Lower leg skin (tissue), 4 donors: Measurements from ENCODE around the gene GNAZ. TPM values are rescaled to one million over a fixed set of nuclear protein-coding genes. Genes with fewer than 3 reads are reported as not detected.

Source experiments
- DNase-seq, 2 donors: peaks; one replicate each; pipeline ENCODE4 v3.0.0-alpha.2; 2019; ENCODE audit warnings: low spot score in 2 of 2
- H3K4me3 ChIP-seq: fragments of 200-600 bp; sonication (generic); 2 replicates; pipeline ENCODE4 v1.5.1; 2017; ENCODE audit warnings: mild to moderate bottlenecking, low read depth; ENCODE audit not compliant: poor library complexity, severe bottlenecking
- POLR2A ChIP-seq, 2 donors: fragments of 450-650 bp; IDR thresholded peaks; one replicate each; pipeline ENCODE4 v1.6.1; 2016 to 2017; ENCODE audit warnings: antibody characterized with exemption in 2 of 2, mild to moderate bottlenecking in 1 of 2, moderate library complexity in 1 of 2
- WGBS, 2 donors: methylation state at CpG; one replicate each; pipeline ENCODE4 v1.1.5; 2018; 5-methylcytosine and 5-hydroxymethylcytosine counted together
- intact Hi-C: fragments of 100-400 bp; cut with DNase I; formaldehyde crosslinking; loops from one replicate; pipeline ENCODE4 v1.15.0; 2023; ENCODE audit warnings: low total_unique reads
- total RNA-seq, 4 donors: library from RNA; depleted of rRNA; stranded (reverse); fragments of >200 nt; gene quantifications; one replicate each; pipeline ENCODE4 v1.1.0, GENCODE V29; 2016
- TF ChIP-seq, protein P1 (sequence below), 3 donors: fragments of 450-650 bp; IDR thresholded peaks; one replicate each; pipeline ENCODE4 v1.5.1; 2016; ENCODE audit warnings: antibody characterized with exemption in 3 of 3, mild to moderate bottlenecking in 3 of 3, moderate library complexity in 2 of 3

Gene GNAZ
- total RNA-seq, 4 donors from 2014 or later: 1.5 to 3.6 (median 2.0) TPM

DNA sequence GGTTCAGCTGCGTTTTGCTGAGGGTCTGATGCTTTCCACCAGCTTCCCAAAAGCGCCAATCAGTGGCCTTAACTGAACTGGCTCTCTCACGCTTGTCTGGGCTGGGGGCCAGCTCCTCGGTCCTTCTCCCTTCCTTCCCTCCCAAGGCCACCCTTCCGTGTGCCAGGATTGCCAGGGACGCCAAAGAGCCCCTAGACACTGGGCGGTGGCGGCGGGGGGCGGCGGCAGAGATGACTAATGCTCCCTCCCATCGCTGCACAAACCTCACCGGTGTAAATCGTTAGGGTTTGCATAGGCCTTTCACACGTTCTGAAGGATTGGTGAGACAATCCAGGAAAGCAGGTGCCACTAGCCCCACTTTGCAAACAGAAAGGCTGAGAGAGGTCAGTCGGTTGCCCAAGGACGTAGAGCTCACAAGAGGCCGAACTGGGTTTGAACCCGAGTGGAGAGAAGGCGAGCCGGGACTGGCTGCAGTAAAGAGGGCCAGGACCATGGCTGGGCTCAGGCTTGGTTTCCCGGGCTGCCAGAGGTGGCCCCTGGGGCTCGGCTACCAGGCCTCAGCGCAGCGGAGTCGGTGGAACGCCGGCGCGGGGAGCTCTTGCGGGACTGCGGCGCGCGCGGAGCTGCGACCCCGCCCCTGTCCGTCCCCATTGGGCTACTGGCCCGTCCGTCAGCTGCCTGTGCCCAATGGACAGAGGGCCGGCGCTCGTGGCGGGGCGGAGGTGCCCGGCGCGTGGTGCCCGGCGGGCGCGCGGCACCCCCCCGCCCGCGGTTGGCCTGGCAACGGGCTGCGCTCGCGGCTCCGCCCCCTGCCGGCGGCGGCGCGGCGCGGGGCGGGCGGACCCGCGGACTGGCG lies 589 bp upstream of the GNAZ start:
- DNase-seq: peak; percentile 80 to 98
- 2 to 3% methylated on average over 23 to 33 of the region's 74 CpGs for WGBS, 2 donors
- intact Hi-C loops: no loop called here
- TF ChIP-seq, protein P1, sequence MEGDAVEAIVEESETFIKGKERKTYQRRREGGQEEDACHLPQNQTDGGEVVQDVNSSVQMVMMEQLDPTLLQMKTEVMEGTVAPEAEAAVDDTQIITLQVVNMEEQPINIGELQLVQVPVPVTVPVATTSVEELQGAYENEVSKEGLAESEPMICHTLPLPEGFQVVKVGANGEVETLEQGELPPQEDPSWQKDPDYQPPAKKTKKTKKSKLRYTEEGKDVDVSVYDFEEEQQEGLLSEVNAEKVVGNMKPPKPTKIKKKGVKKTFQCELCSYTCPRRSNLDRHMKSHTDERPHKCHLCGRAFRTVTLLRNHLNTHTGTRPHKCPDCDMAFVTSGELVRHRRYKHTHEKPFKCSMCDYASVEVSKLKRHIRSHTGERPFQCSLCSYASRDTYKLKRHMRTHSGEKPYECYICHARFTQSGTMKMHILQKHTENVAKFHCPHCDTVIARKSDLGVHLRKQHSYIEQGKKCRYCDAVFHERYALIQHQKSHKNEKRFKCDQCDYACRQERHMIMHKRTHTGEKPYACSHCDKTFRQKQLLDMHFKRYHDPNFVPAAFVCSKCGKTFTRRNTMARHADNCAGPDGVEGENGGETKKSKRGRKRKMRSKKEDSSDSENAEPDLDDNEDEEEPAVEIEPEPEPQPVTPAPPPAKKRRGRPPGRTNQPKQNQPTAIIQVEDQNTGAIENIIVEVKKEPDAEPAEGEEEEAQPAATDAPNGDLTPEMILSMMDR (IDR thresholded peaks at IDR 0.05): no peak
- TF ChIP-seq POLR2A (IDR thresholded peaks at IDR 0.05): no peak
- peak overlapping the region; percentile 10 for H3K4me3 ChIP-seq

DNA sequence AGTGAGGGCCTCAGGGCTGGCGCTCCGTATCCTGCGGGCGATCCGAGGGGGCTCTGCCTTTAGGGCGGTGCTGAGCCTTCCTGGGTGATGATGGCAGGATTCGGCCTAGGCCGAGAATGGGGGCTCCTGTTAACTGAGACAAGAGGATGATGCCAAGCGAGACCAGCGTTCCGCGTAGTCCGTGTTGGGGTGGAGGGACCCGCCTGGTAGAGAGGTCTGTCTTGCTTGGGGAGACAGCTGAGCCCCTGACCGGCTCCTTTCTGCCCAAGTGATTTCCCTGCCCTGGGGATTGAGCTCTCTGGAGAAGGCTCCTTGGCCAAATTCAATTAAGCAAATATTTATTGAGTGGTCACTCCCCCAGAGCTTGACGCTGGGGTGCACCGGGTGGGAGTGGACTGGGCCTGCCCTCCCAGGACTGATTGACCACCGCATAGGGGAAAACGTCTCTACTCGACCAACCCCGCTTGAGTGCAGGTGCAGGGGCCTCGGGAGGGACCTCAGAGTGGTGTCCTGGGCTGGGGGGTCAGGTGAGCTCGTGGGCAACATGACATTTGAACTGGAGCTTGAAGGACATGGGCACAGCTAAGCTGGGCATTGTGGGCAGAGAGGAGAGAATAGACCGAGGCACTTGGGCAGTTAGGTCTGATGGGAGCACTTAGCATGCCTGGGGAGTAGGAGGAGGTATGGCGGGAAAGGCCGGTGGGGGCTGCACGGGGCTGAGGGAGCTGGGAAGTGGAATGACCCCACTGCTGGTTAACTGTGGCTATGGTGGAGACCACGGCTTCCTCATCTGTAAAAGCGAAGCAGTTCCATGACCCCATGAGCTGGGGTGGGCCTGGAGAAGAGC lies 1.1 kb downstream of the GNAZ start:
- TF ChIP-seq, protein P1 (IDR thresholded peaks at IDR 0.05): no peak
- TF ChIP-seq POLR2A (IDR thresholded peaks at IDR 0.05): no peak
- intact Hi-C loops: no loop called here
- no peak overlapping the region for H3K4me3 ChIP-seq
- 75 to 78% methylated on average over 29 of the region's 29 CpGs for WGBS, 2 donors
- DNase-seq: peak in 1 of 2 donors; percentile 87

DNA sequence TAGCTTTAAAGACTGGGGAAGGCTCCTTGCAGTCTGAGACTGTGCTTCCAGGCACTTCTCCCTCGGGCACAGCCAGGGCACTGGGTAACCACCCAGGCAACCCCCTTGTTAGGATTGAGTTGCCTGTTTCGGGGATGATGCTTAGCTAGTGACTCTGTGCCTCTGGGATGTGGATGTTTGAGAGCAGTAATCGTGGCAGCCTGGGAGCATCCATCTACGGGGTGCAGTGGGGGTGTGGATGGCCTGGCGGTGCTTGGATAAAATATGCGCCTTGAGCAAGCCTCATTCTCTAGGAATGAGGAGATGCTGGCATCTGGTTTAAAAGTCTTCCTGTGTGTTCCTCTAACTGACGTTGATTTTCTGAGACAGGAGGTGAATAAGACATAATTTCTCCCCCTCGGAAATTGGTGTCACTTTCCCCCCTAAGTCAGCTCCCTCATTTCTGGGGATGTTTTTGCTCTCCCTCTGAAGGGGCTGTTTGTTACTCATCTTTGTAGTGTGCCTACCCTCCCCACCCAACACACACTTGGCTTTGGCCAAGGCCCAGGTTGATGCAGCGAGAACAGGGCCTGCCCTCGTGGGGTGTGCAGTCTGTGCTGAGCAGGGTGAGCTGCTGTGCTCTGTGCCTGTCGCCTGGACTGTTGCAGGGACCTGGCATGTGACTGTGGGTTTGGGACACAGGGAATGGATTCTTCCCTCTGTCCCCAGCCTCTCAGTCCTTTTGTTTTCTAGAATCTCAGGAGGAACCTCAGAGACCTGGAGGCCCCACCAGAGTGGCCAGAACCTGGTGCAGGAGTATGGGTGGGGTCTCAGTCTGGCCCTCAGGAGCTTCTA lies 2.0 kb downstream of the GNAZ start:
- H3K4me3 ChIP-seq: no peak overlapping the region
- intact Hi-C loops: no loop called here

DNA sequence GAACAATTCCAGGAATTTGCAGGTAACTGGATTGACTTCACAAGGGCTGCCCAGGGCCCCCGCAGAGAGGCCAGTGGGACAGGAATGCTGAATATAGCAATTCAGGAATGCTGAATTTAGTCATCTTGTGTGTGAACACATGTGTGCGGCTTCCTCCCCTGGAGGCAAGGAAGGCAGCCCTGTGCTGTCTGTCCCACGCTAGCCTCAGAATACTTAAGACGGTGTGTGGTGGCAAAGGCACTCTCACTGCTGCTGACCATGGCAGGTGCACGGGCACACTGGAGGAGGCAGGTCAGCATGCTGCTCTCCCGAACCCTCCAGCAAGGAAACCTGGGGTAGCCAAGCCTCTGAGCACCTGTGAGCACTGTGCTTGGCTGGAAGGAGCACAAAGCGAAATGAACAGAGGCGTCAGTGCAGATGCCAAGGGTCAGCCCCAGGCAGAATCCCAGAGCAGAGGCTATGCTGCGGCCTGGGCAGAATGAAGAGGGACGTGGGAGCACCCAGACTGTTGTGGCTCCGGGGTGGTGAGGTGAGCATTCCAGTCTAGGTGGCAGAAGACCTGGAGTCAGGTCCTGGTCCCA lies 2.7 kb downstream of the GNAZ start:
- TF ChIP-seq, protein P1 (IDR thresholded peaks at IDR 0.05): no peak
- TF ChIP-seq POLR2A (IDR thresholded peaks at IDR 0.05): no peak
- H3K4me3 ChIP-seq: no peak overlapping the region
- peak in 1 of 2 donors; percentile 82 for DNase-seq
- intact Hi-C loops: no loop called here
- WGBS, 2 donors: 91 to 98% methylated on average over 11 of the region's 11 CpGs

More for the DNA sequence above, 2.0 kb downstream of the GNAZ start:
- peak in 1 of 2 donors; percentile 70 for DNase-seq
- WGBS, 2 donors: 81 to 84% methylated on average over 11 of the region's 11 CpGs
- TF ChIP-seq, protein P1 (IDR thresholded peaks at IDR 0.05): no peak
- TF ChIP-seq POLR2A (IDR thresholded peaks at IDR 0.05): no peak
